Stimulated activated CD8-positive, alpha-beta memory T cell treated with anti-CD3 and anti-CD28 coated beads, Interleukin-7, amount 100 ng/mL, for 48 hours (primary cell): ENCODE results near the gene F5.

Experiments
- DNase-seq, 2 donors: peaks; one replicate each; pipeline ENCODE4 v3.0.0-alpha.2; 2020; ENCODE audit warnings: low read depth in 1 of 2; ENCODE audit errors: extremely low read depth in 1 of 2

The F5 gene

GRCh38 chr1:169586395-169587255 is at the start of gene F5:
Gene F5, minus strand, starts transcription at chr1:169586481. Its CDS starts 95 bp downstream, at chr1:169586386.
- peak; percentile 66 to 83 for DNase-seq

GRCh38 chr1:169634877-169635276 is 48.6 kb upstream of the F5 start:
- DNase-seq = no peak

GRCh38 chr1:169634145-169634544 is 47.9 kb upstream of the F5 start:
- DNase-seq = no peak

- no peak for DNase-seq
Observed at GRCh38 chr1:169631249-169631648, 45.0 kb upstream of the F5 start.

GRCh38 chr1:169630006-169630405 is 43.7 kb upstream of the F5 start, which contains the start of gene SELP:
Gene SELP, minus strand, starts transcription at chr1:169630124. Its CDS starts 50 bp downstream, at chr1:169630074.
- DNase-seq = no peak

- DNase-seq = no peak
Observed at GRCh38 chr1:169624912-169625311, 38.6 kb upstream of the F5 start.

GRCh38 chr1:169624122-169624521 is 37.8 kb upstream of the F5 start:
- no peak for DNase-seq

- DNase-seq = no peak
Observed at GRCh38 chr1:169623132-169623926, 37.0 kb upstream of the F5 start.

GRCh38 chr1:169620565-169620964 is 34.3 kb upstream of the F5 start:
- DNase-seq = no peak

GRCh38 chr1:169618367-169618766 is 32.1 kb upstream of the F5 start:
- DNase-seq = no peak

- DNase-seq = no peak
Observed at GRCh38 chr1:169615803-169616202, 29.5 kb upstream of the F5 start.

- DNase-seq = no peak
Observed at GRCh38 chr1:169610858-169611257, 24.6 kb upstream of the F5 start.

GRCh38 chr1:169610108-169610507 is 23.8 kb upstream of the F5 start:
- no peak for DNase-seq

- no peak for DNase-seq
Observed at GRCh38 chr1:169608226-169608625, 21.9 kb upstream of the F5 start.

GRCh38 chr1:169604781-169605560 is 18.7 kb upstream of the F5 start:
- DNase-seq = peak in 1 of 2 donors; percentile 32

GRCh38 chr1:169601096-169601881 is 15.0 kb upstream of the F5 start:
- no peak for DNase-seq

GRCh38 chr1:169595764-169596711 is 9.8 kb upstream of the F5 start:
- DNase-seq = no peak

- DNase-seq = peak in 1 of 2 donors; percentile 26
Observed at GRCh38 chr1:169594391-169594790, 8.1 kb upstream of the F5 start.

GRCh38 chr1:169590932-169591331 is 4.7 kb upstream of the F5 start:
- DNase-seq = no peak
